Epithelial cell of esophagus (primary cell): ENCODE data around the gene ZNF552.

Experiments used
- DNase-seq: peaks from one replicate; pipeline ENCODE4 v3.0.0; 2010; ENCODE audit warnings: low read depth
- H3K4me3 ChIP-seq: 2 replicates; pipeline ENCODE4 v1.5.1; 2011; ENCODE audit warnings: mild to moderate bottlenecking, low read length, control low read depth
- TF ChIP-seq, protein P1 (sequence below): IDR thresholded peaks from 2 replicates; pipeline ENCODE4 v1.5.1; 2011; ENCODE audit warnings: low read depth, mild to moderate bottlenecking, low read length, control low read depth, inconsistent platforms; ENCODE audit not compliant: insufficient read depth; ENCODE audit errors: missing control alignments

The ZNF552 gene

GRCh38 chr19:57788114-57788692 is 26.5 kb downstream of the ZNF552 start:
- no peak overlapping the region for H3K4me3 ChIP-seq
- DNase-seq: no peak
- TF ChIP-seq, protein P1, sequence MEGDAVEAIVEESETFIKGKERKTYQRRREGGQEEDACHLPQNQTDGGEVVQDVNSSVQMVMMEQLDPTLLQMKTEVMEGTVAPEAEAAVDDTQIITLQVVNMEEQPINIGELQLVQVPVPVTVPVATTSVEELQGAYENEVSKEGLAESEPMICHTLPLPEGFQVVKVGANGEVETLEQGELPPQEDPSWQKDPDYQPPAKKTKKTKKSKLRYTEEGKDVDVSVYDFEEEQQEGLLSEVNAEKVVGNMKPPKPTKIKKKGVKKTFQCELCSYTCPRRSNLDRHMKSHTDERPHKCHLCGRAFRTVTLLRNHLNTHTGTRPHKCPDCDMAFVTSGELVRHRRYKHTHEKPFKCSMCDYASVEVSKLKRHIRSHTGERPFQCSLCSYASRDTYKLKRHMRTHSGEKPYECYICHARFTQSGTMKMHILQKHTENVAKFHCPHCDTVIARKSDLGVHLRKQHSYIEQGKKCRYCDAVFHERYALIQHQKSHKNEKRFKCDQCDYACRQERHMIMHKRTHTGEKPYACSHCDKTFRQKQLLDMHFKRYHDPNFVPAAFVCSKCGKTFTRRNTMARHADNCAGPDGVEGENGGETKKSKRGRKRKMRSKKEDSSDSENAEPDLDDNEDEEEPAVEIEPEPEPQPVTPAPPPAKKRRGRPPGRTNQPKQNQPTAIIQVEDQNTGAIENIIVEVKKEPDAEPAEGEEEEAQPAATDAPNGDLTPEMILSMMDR: no peak

DNA sequence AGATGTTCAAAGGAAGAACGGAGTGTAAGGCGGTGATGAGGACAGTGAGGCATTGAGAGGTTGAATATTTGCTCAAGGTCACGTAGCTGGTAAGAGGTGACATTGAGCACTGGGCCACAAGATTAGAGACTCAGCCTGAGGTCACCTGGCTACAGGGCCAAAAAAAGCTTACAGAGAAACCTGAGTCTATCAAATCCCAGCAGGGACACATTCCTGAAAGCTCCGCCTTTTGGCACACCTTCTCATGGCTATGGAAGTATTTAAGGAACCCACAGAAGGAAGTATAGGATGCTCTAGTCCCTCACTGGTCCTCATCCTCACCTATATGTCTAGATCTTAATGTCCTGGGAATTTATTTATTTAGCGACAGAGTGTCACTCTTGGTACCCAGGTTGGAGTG is 27.8 kb downstream of the ZNF552 start:
- H3K4me3 ChIP-seq: no peak overlapping the region
- TF ChIP-seq, protein P1: no peak
- DNase-seq: no peak

- no peak overlapping the region for H3K4me3 ChIP-seq
- TF ChIP-seq, protein P1: no peak
- DNase-seq: no peak
Measured at GRCh38 chr19:57786286-57786685, 28.4 kb downstream of the ZNF552 start.

DNA sequence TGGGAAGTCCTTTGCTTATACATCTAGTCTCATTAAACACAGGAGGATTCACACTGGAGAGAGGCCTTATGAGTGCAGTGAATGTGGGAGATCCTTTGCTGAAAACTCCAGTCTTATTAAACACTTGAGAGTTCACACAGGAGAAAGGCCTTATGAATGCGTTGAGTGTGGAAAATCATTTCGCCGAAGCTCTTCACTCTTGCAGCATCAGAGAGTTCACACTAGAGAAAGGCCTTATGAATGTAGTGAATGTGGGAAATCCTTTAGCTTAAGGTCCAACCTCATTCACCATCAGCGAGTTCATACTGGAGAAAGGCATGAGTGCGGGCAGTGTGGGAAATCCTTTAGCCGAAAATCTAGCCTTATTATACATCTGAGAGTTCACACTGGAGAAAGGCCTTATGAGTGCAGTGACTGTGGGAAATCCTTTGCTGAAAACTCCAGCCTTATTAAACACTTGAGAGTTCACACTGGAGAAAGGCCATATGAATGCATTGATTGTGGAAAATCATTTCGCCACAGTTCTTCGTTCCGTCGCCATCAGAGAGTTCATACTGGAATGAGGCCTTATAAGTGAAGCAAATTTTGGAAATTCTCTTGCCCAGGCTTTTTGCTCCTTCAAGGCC is 35.4 kb downstream of the ZNF552 start:
- no peak for DNase-seq
- TF ChIP-seq, protein P1: no peak
- H3K4me3 ChIP-seq: no peak overlapping the region

DNA sequence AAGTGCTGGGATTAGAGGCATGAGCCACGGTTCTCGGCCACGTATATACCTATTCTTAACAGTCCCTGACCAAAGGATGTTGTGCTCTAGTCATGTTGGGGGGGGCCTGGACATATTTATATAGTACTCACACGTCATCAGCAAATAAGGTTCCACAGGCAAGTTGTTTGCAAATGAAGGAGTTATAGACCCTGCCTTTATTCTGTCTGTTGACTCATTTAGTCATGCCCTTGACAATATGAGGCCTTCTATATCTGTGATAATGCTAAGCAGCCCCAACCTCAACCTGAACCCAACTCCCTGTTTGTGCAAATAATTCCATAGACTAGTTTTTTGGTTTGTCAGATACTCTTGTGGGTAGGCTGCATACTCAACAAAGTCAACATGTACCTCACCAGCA is 36.4 kb downstream of the ZNF552 start:
- H3K4me3 ChIP-seq: no peak overlapping the region
- TF ChIP-seq, protein P1: no peak
- no peak for DNase-seq

DNA sequence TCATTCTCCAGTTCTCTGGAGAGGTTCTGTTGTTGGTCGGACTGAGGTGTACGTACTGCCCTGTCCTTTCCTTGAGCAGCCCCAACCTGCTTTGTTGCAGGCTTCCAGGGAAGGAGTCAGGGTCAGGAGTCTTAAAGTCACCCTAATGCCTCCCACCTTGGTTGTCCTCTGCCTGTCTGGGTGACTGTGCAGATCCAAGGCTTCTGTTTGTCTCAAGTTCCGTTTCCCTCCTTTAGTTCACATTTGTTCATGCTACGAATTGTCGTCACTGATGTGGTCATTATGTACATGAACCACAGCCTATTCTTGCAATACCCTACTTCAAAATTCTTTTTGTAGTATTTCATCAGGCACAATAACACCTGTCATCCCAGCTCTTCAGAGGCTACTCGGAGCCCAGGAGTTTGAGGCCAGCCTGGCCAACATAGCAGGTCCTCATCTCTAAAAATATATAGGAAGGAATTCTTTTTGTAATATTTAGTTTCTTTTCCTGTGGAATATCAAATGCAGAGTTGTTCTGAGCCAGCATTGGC is 37.9 kb downstream of the ZNF552 start:
- H3K4me3 ChIP-seq: no peak overlapping the region
- TF ChIP-seq, protein P1: no peak
- no peak for DNase-seq

DNA sequence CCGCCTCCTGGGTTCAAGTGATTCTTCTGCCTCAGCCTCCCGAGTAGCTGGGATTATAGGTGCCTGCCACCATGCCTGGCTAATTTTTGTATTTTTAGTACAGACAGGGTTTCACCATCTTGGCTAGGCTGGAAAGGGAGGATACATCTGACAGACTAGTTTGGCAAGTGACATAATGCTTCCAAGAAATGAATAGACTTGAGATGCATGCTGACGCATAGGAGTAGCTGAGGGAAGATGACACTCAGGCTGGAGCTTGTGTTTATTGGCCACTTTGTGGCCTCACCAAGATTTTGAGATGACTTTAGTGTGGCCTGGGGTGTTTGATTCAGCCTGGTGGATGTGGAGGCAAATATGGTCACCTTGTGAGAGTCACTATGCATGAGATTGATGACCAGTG is 41.2 kb downstream of the ZNF552 start:
- H3K4me3 ChIP-seq: no peak overlapping the region
- DNase-seq: peak; percentile 40
- TF ChIP-seq, protein P1: no peak
